CD4-positive, alpha-beta T cell treated with Interleukin-1 beta for 1 hour (primary cell): ENCODE data around the gene RBPJ.
A peak's percentile ranks its signal among the peaks of the same experiment; 100 is the strongest.
"Not testable (repeated sequence)": the region's sequence is repeated elsewhere in the genome, so short reads cannot be mapped to it uniquely, and the experiment has no call there.

Source experiments
- DNase-seq, 2 donors: peaks; one replicate each; pipeline ENCODE4 v3.0.0-alpha.2; 2020 to 2022

Gene RBPJ

GRCh38 chr4:26343038-26343398, 22.2 kb downstream of the RBPJ start:
- DNase-seq, result no peak

- no peak for DNase-seq
Observed at GRCh38 chr4:26344901-26345564, 24.2 kb downstream of the RBPJ start.

- DNase-seq, result no peak
Observed at GRCh38 chr4:26345565-26345938, 24.7 kb downstream of the RBPJ start.

GRCh38 chr4:26346203-26346620, 25.4 kb downstream of the RBPJ start:
- peak; percentile 3 to 45 for DNase-seq

- no peak for DNase-seq
Observed at GRCh38 chr4:26349496-26349895, 28.7 kb downstream of the RBPJ start.

- DNase-seq, result no peak
Observed at GRCh38 chr4:26351685-26352084, 30.9 kb downstream of the RBPJ start.

GRCh38 chr4:26354491-26354890, 33.7 kb downstream of the RBPJ start:
- no peak for DNase-seq

- DNase-seq, result no peak
Observed at GRCh38 chr4:26355392-26356052, 34.7 kb downstream of the RBPJ start.

- DNase-seq, result no peak
Observed at GRCh38 chr4:26356081-26356501, 35.3 kb downstream of the RBPJ start.

- DNase-seq, result not testable (repeated sequence)
Observed at GRCh38 chr4:26359521-26359920, 38.7 kb downstream of the RBPJ start.

- no peak for DNase-seq
Observed at GRCh38 chr4:26360273-26360672, 39.5 kb downstream of the RBPJ start.

- no peak for DNase-seq
Observed at GRCh38 chr4:26360864-26361263, 40.0 kb downstream of the RBPJ start.

GRCh38 chr4:26361297-26361696, 40.5 kb downstream of the RBPJ start:
- DNase-seq, result no peak

- DNase-seq, result no peak
Observed at GRCh38 chr4:26362745-26363439, 42.1 kb downstream of the RBPJ start.

- DNase-seq, result no peak
Observed at GRCh38 chr4:26365537-26366150, 44.8 kb downstream of the RBPJ start.

GRCh38 chr4:26367811-26368210, 47.0 kb downstream of the RBPJ start:
- DNase-seq, result no peak

- DNase-seq, result no peak
Observed at GRCh38 chr4:26368685-26369084, 47.9 kb downstream of the RBPJ start.

- DNase-seq, result no peak
Observed at GRCh38 chr4:26369132-26369531, 48.3 kb downstream of the RBPJ start.

GRCh38 chr4:26369581-26369980, 48.8 kb downstream of the RBPJ start:
- no peak for DNase-seq

- DNase-seq, result no peak
Observed at GRCh38 chr4:26372076-26372475, 51.3 kb downstream of the RBPJ start.

- DNase-seq, result peak; percentile 39 to 72
Observed at GRCh38 chr4:26372525-26373172, 51.8 kb downstream of the RBPJ start.

GRCh38 chr4:26375551-26375950, 54.7 kb downstream of the RBPJ start:
- DNase-seq, result no peak
